GM19238 (cell line): Measurements from ENCODE around the gene MED13.
"Not testable (repeated sequence)": the region's sequence is repeated elsewhere in the genome, so short reads cannot be mapped to it uniquely, and the experiment has no call there.

Experiments used
- DNase-seq: peaks from one replicate; pipeline ENCODE4 v3.0.0; 2011; ENCODE audit warnings: low spot score; ENCODE audit not compliant: insufficient read length

MED13 gene

GRCh38 chr17:61926826-61927207, 138.3 kb downstream of the MED13 start:
- no peak for DNase-seq

GRCh38 chr17:61915162-61915561, 149.9 kb downstream of the MED13 start:
- DNase-seq: not testable (repeated sequence)

- DNase-seq: no peak
Measured at GRCh38 chr17:61908292-61909037, 156.6 kb downstream of the MED13 start.

- no peak for DNase-seq
Measured at GRCh38 chr17:61907361-61907760, 157.7 kb downstream of the MED13 start.

GRCh38 chr17:61904094-61904710, 160.9 kb downstream of the MED13 start:
- peak; percentile 27 for DNase-seq

- no peak for DNase-seq
Measured at GRCh38 chr17:61903251-61903650, 161.8 kb downstream of the MED13 start.

- no peak for DNase-seq
Measured at GRCh38 chr17:61897548-61898180, 167.4 kb downstream of the MED13 start.

- DNase-seq: no peak
Measured at GRCh38 chr17:61895391-61895790, 169.7 kb downstream of the MED13 start.

- DNase-seq: not testable (repeated sequence)
Measured at GRCh38 chr17:61894310-61894709, 170.8 kb downstream of the MED13 start.
